Left ventricle myocardium inferior (tissue), 1 donor: ENCODE data around the gene HYAL2. TPM values are rescaled to one million over a fixed set of nuclear protein-coding genes. Genes with fewer than 3 reads are reported as not detected.

ENCODE experiments used
- DNase-seq: peaks from one replicate; pipeline ENCODE4 v3.0.0-alpha.2; 2020
- H3K27ac ChIP-seq: fragments of 200-600 bp; replicated peaks from 2 replicates; pipeline ENCODE4 v1.8.0; 2021
- H3K27me3 ChIP-seq: fragments of 200-600 bp; 2 replicates; pipeline ENCODE4 v1.8.0; 2021; ENCODE audit warnings: low read depth
- H3K36me3 ChIP-seq: fragments of 200-600 bp; 2 replicates; pipeline ENCODE4 v1.8.0; 2021
- H3K4me1 ChIP-seq: fragments of 200-600 bp; 2 replicates; pipeline ENCODE4 v1.8.0; 2021
- H3K4me3 ChIP-seq: fragments of 200-600 bp; 2 replicates; pipeline ENCODE4 v1.8.0; 2021; ENCODE audit warnings: mild to moderate bottlenecking, moderate library complexity
- H3K9me3 ChIP-seq: fragments of 200-600 bp; replicated peaks from 2 replicates; pipeline ENCODE4 v1.8.0; 2021
- CTCF ChIP-seq: fragments of 200-600 bp; IDR thresholded peaks from 2 replicates; pipeline ENCODE4 v1.8.0; 2021; ENCODE audit warnings: antibody characterized with exemption, mild to moderate bottlenecking, borderline replicate concordance
- intact Hi-C: fragments of 100-400 bp; cut with micrococcal nuclease; formaldehyde crosslinking; loops from one replicate; pipeline ENCODE4 v1.11.0; 2022
- long read RNA-seq: library from polyadenylated mRNA; unstranded; transcript quantifications from one replicate; pipeline ENCODE4 v2.0.0, GENCODE V29; 2021
- total RNA-seq: library from RNA; stranded (reverse); fragmentation: NEBNext Ultra II Directional; extraction: Animal tissue kit (Norgen Biotek cat#: 25700); gene quantifications from one replicate; pipeline ENCODE4 v1.2.1, GENCODE V29; 2021
- donor health status: DM: no; HTN: yes; CAD: no; lungs with severe emphysema.

The HYAL2 gene
- total RNA-seq: 38.9 TPM
- long read RNA-seq, full-length matches to known transcripts: 139 of 160 reads
- long read RNA-seq, partial matches to known transcripts: 9 of 160 reads
- long read RNA-seq, other reads (novel, unspliced or antisense): 12 of 160 reads

- H3K9me3 ChIP-seq: no peaks in the 10 kb centered on the region
- H3K27ac ChIP-seq: peak within 1 kb of the TSS; percentile 99
- intact Hi-C loops: no loop called here
- H3K36me3 ChIP-seq: peaks cover 45% of the 10 kb centered on the region
- peaks cover 93% of the 10 kb centered on the region for H3K4me1 ChIP-seq
- H3K4me3 ChIP-seq: peak within 1 kb of the TSS; percentile 86
- peak; percentile 73 for DNase-seq
- TF ChIP-seq CTCF: no peak
- no peaks in the 10 kb centered on the region for H3K27me3 ChIP-seq
Measured at GRCh38 chr3:50322386-50323091, at the start of gene HYAL2. Gene HYAL2 (minus strand): TSS chr3:50322745. CDS start chr3:50320489, 2,256 bp downstream.

- Histone ChIP-seq H3K36me3 (no peaks in the 10 kb centered on the region), H3K4me1 (no peaks in the 10 kb centered on the region), H3K27ac (no peak overlapping the region), H3K4me3 (no peak overlapping the region), H3K27me3 (peaks cover 4% of the 10 kb centered on the region), H3K9me3 (no peaks in the 10 kb centered on the region)
- no peak for TF ChIP-seq CTCF
- intact Hi-C loops: no loop called here
- no peak for DNase-seq
Measured at GRCh38 chr3:50371133-50371685, 48.7 kb upstream of the HYAL2 start.

GRCh38 chr3:50370594-50370993, 48.0 kb upstream of the HYAL2 start:
- H3K4me3 ChIP-seq: no peak overlapping the region
- H3K27me3 ChIP-seq: peaks cover 4% of the 10 kb centered on the region
- DNase-seq: no peak
- H3K9me3 ChIP-seq: no peaks in the 10 kb centered on the region
- peaks cover under 1% of the 10 kb centered on the region for H3K4me1 ChIP-seq
- no peaks in the 10 kb centered on the region for H3K36me3 ChIP-seq
- TF ChIP-seq CTCF: no peak
- intact Hi-C loops: no loop called here
- H3K27ac ChIP-seq: no peak overlapping the region

- TF ChIP-seq CTCF: no peak
- intact Hi-C loops: no loop called here
- H3K36me3 ChIP-seq: no peaks in the 10 kb centered on the region
- DNase-seq: no peak
- H3K9me3 ChIP-seq: no peaks in the 10 kb centered on the region
- no peak overlapping the region for H3K27ac ChIP-seq
- H3K4me3 ChIP-seq: no peak overlapping the region
- H3K4me1 ChIP-seq: peaks cover 15% of the 10 kb centered on the region
- H3K27me3 ChIP-seq: peaks cover 4% of the 10 kb centered on the region
Measured at GRCh38 chr3:50369012-50369670, 46.6 kb upstream of the HYAL2 start.

GRCh38 chr3:50365842-50366220, 43.3 kb upstream of the HYAL2 start:
- Histone ChIP-seq H3K27me3 (no peaks in the 10 kb centered on the region), H3K9me3 (no peaks in the 10 kb centered on the region), H3K4me1 (peaks cover 15% of the 10 kb centered on the region), H3K27ac (no peak overlapping the region), H3K36me3 (no peaks in the 10 kb centered on the region), H3K4me3 (peak overlapping the region; percentile 68)
- no peak for DNase-seq
- no peak for TF ChIP-seq CTCF
- intact Hi-C loops: no loop called here
